HUES48 (cell line): ENCODE data around the gene ITGAE.

Experiments
- H3K27ac ChIP-seq: one replicate; pipeline ENCODE4 v1.7.0; 2013; ENCODE audit warnings: low read depth, low read length, inconsistent platforms
- H3K27me3 ChIP-seq: 2 replicates; pipeline ENCODE4 v1.6.1; 2013; ENCODE audit warnings: mild to moderate bottlenecking, low read length; ENCODE audit not compliant: control insufficient read depth, insufficient read depth
- H3K36me3 ChIP-seq: 2 replicates; pipeline ENCODE4 v1.6.1; 2013; ENCODE audit warnings: low read length; ENCODE audit not compliant: control insufficient read depth, insufficient read depth
- H3K4me1 ChIP-seq: 2 replicates; pipeline ENCODE4 v1.6.1; 2013; ENCODE audit warnings: mild to moderate bottlenecking, low read length; ENCODE audit not compliant: control insufficient read depth, insufficient read depth
- H3K4me3 ChIP-seq: 2 replicates; pipeline ENCODE4 v1.5.1; 2013; ENCODE audit warnings: mild to moderate bottlenecking, low read depth, low read length
- H3K9ac ChIP-seq: 2 replicates; pipeline ENCODE4 v1.6.1; 2013; ENCODE audit warnings: mild to moderate bottlenecking, low read depth, low read length, moderate library complexity
- H3K9me3 ChIP-seq: 2 replicates; pipeline ENCODE4 v1.6.1; 2013; ENCODE audit warnings: low read length; ENCODE audit not compliant: control insufficient read depth, insufficient read depth

Gene ITGAE

DNA sequence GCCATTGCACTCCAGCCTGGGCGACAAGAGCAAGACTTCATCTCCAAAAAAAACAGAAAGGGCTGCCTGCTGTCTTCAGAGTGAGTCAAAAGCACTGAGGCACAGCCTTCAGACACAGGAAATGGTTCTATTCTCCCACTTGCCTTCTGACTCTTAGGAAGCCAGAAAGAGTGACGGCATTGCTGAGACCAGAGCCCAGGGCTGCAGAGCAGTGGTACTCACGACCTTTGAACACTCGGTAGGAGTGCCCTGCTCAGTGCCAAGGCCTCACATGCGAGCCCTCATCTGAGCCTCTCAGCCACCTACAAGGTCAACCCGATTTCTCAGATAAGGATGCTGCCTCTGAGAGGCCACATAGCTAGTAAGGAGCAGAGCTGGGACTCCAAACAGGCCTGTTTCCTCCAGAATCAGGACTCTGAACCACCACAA, 3.5 kb upstream of the ITGAE start:
- no peak overlapping the region for H3K4me3 ChIP-seq
- no peaks in the 10 kb centered on the region for H3K27me3 ChIP-seq
- peaks cover 38% of the 10 kb centered on the region for H3K36me3 ChIP-seq
- no peak overlapping the region for H3K9ac ChIP-seq
- no peak overlapping the region for H3K27ac ChIP-seq
- H3K9me3 ChIP-seq = no peaks in the 10 kb centered on the region
- no peaks in the 10 kb centered on the region for H3K4me1 ChIP-seq

DNA sequence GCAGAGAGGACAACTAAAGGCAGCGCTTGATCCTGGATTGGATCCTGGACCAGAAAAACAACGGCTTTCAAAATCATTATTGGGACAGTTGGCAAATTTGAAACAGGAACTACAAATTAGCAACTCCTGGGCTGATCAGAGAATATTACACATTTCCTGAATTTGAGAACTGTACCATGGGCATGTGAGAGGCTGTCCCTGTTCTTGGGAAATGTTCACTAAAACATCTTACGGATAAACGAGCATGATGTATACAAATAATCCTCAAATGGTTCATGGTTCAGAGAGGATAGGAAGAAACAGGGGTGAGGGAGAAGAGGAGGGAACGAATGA, 2.3 kb upstream of the ITGAE start:
- H3K36me3 ChIP-seq = peaks cover 28% of the 10 kb centered on the region
- H3K4me3 ChIP-seq = no peak overlapping the region
- H3K9me3 ChIP-seq = no peaks in the 10 kb centered on the region
- no peaks in the 10 kb centered on the region for H3K27me3 ChIP-seq
- no peak overlapping the region for H3K9ac ChIP-seq
- H3K4me1 ChIP-seq = no peaks in the 10 kb centered on the region
- no peak overlapping the region for H3K27ac ChIP-seq

DNA sequence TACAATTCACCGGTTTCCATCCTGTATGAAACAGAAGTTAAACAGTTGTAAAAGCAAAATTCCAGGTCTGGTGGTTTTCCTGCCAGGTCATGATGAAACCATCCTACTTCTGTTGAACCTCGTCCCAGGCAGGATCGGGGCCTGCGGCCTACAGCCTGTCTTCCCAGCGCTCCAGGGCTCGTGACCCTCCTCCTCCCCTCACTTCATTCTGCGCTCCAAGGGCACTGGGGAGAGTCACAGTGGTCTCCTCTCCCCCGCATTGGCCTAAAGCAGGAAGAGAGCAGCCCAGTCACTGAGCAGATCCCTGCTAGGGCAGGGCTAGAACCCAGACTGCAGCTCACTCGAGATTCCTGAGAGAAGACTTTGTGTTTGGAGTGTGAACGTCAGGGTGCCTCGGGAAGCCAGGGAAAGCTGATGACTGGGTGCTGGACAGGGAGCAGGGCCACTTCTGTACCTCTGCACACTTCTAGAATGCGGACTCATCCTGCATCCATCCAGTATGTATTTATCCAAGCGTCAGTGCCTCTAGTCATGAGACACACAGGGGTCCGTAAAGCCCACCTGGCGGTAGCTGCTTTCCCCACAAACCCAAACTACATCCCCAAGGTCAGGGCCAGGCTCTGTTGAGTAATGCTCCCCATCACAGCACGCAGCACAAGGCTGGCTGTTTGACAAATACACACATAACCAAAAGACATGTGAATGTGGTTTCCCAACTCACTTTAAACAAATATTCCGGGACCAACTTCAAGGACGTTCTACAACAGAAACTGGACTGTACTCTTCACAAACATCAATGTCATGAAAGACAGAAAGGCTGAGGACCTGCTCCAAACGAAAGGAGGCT, 1.7 kb upstream of the ITGAE start:
- H3K27me3 ChIP-seq = no peaks in the 10 kb centered on the region
- no peak overlapping the region for H3K4me3 ChIP-seq
- no peaks in the 10 kb centered on the region for H3K9me3 ChIP-seq
- H3K4me1 ChIP-seq = no peaks in the 10 kb centered on the region
- H3K27ac ChIP-seq = no peak overlapping the region
- H3K36me3 ChIP-seq = peaks cover 22% of the 10 kb centered on the region
- H3K9ac ChIP-seq = no peak overlapping the region

DNA sequence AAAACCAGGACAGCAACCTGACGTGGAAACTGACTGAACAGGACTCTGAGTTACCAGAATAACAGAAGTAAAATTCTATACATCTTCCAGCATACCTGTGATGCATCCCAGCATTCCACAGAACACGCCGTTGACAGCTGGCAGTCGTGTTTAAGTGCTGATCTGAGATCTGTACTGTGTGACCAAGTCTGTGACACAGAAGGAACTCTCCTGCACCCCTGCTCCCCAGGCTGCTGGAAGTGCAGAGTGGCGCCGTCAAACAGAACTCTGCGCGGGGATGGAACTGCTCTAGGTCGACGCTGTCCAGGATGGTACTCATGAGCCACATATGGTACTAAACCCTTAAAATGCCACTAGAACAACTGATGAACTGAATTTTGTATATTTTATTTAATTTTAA, 804 bp upstream of the ITGAE start:
- Histone ChIP-seq H3K27me3 (no peaks in the 10 kb centered on the region), H3K4me3 (no peak overlapping the region), H3K4me1 (no peaks in the 10 kb centered on the region), H3K9me3 (no peaks in the 10 kb centered on the region), H3K27ac (no peak overlapping the region), H3K36me3 (peaks cover 13% of the 10 kb centered on the region), H3K9ac (no peak overlapping the region)

DNA sequence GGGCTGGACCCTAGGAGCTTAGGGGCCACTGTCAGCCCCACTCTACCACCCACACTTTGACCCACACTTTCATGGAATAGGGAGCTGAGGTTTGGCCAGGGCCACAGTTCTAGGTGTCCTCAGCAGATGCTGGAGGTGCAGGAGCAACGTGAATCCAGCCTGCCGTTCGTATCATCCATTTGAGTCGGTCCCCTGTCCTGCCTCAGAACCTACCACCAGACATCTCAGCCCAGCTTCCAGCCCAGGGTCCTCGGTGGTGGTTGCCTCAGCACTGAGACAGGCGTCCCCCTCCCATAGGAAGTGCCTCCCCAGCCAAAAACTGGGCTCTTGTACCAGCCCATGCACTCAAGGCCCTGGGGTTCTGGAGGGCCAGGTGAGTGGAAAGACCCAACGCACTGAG, 359 bp upstream of the ITGAE start:
- Histone ChIP-seq H3K9me3 (no peaks in the 10 kb centered on the region), H3K36me3 (peaks cover 9% of the 10 kb centered on the region; the same call in 1 of the 2 replicates), H3K9ac (no peak overlapping the region), H3K27me3 (no peaks in the 10 kb centered on the region), H3K4me1 (no peaks in the 10 kb centered on the region), H3K27ac (no peak overlapping the region), H3K4me3 (no peak overlapping the region)

DNA sequence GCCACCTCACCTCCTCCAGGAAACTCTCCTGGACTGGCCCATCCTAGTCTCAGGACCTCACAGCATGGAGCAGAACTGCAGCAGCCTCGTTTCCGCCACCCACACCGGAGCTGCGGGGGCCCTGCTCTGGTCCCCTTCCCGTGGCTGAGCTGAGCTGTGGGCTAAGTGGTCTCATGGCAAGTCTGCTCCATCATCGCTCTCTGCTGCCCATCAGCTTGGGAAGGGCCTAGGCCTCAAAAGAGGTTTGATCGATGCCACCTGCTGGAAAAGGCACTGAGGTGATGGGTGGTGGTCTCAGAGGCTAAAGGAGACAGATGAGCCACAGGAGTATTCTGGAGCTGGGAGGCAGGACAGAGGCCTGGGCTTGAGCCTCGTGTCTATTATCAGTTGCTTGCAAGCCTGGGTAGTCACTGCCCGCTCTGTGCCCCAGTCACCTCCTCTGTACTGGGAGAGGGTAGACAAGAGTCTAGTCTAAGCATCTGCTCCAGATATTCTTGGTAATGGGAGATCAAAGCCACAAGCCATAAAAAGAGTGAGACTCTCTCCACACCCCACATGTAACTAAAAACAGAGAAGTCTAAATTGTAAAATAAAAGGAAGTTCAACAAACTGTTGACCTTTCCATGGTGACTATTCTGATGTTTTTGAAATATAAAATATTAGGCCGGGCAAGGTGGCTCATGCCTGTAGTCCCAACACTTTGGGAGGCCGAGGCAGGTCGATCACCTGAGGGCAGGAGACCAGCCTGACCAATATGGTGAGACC, 1.6 kb downstream of the ITGAE start:
- Histone ChIP-seq H3K36me3 (peaks cover 7% of the 10 kb centered on the region; the same call in 1 of the 2 replicates), H3K4me1 (no peaks in the 10 kb centered on the region), H3K27ac (no peak overlapping the region), H3K9me3 (no peaks in the 10 kb centered on the region), H3K27me3 (no peaks in the 10 kb centered on the region), H3K4me3 (no peak overlapping the region), H3K9ac (no peak overlapping the region)

DNA sequence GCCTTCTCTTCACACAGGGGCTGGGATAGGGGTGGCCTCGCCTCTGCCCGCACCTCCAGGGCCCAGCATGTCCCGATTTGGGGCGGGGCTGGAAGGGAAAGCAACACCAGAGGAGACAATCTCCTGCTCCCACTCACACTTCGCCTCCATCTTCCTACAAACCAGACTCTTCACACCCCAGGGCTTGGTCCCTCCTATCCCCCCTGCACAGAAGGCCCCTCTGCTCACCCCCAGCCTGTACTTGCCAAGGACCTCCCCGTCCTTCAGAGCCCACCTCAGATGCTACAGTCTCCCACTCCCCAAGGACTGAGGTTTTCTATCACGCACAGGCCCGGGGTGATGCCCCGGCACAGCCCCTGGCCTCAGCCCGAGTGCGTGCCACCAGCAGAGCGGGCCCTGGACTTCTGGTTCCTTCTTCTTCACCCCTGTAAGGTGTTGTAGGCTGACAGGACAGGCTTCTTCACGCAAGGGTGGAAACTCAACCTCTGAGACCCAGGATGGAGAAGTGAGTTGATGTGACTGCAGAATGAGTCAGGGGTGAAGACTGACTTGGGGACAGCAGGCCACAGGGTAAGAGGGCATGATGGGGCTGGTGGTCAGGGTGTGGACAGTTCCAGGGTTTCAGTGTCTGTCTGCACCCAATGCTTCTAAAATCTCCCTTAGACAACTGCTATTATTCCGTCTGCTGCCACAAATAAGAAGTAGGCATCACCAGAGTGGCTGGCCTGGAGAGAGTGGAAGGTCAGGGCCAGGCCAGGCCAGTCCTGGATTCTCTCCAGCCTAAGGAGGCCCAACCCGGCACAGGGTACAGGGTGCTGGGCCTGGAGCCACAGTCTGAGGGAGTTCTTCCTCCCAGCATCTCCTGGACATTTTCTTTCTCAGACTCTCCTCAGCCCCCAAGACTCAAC, 2.5 kb downstream of the ITGAE start:
- Histone ChIP-seq H3K36me3 (peaks cover 7% of the 10 kb centered on the region; the same call in 1 of the 2 replicates), H3K4me1 (no peaks in the 10 kb centered on the region), H3K27me3 (no peaks in the 10 kb centered on the region), H3K9ac (no peak overlapping the region), H3K27ac (no peak overlapping the region), H3K4me3 (no peak overlapping the region), H3K9me3 (no peaks in the 10 kb centered on the region)

DNA sequence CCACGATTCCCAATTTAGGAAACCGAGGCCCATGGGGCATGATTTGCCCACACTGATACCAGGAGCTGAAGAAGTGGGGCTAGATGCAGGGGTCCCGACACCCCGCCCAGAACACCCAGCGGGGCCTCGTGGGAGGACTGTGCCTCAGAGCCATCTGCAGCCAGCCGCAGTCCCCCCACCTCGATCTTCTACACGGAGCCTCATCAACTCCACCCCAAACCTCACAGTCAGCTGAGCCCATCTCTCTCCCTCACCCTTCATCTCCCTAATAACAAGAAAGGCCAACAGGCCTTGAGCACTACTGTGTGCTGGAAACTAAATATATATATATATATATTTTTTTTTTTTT, 4.2 kb downstream of the ITGAE start:
- Histone ChIP-seq H3K4me1 (no peaks in the 10 kb centered on the region), H3K36me3 (peaks cover 2% of the 10 kb centered on the region; the same call in 1 of the 2 replicates), H3K9me3 (no peaks in the 10 kb centered on the region), H3K9ac (no peak overlapping the region), H3K27ac (no peak overlapping the region), H3K4me3 (no peak overlapping the region), H3K27me3 (no peaks in the 10 kb centered on the region)

DNA sequence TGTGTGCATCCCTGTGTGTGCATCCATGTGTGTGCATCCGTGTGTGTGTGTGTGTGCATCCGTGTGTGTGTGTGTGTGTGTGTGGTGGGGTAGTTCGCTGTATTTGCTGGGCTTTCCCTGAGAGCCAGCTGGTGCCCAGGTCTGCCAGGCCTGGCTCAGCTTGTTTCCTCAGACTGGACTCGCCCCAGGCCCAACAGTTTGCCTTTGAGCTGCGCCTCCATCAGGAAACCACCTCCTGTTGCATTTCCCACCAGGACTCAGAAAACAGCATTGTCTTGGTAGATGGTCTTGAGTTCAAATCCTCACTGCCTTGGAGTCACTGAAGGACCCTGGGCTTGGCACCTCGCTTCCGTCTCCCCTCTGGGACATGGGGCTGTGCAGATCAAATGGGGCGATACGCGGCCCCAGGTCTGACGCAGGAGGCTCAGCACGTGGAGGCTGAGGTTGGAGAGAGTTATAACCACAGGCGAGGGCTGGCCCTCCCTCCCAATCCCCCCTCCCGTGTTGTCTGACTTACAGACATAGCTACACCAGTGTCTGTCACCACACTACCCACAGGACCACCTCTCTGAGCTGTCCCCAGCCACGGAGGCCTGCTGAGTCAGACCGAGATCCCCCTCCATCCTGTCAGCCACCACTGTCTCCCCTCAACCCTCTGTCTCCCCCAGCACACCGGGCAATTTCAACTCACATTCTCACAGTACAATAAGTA, 4.7 kb downstream of the ITGAE start:
- Histone ChIP-seq H3K27me3 (no peaks in the 10 kb centered on the region), H3K36me3 (no peaks in the 10 kb centered on the region), H3K4me1 (0 out of 2 replicates have a peak, but pooled peaks cover 3% of the 10 kb centered on the region), H3K4me3 (no peak overlapping the region), H3K9me3 (no peaks in the 10 kb centered on the region), H3K9ac (no peak overlapping the region), H3K27ac (no peak overlapping the region)

DNA sequence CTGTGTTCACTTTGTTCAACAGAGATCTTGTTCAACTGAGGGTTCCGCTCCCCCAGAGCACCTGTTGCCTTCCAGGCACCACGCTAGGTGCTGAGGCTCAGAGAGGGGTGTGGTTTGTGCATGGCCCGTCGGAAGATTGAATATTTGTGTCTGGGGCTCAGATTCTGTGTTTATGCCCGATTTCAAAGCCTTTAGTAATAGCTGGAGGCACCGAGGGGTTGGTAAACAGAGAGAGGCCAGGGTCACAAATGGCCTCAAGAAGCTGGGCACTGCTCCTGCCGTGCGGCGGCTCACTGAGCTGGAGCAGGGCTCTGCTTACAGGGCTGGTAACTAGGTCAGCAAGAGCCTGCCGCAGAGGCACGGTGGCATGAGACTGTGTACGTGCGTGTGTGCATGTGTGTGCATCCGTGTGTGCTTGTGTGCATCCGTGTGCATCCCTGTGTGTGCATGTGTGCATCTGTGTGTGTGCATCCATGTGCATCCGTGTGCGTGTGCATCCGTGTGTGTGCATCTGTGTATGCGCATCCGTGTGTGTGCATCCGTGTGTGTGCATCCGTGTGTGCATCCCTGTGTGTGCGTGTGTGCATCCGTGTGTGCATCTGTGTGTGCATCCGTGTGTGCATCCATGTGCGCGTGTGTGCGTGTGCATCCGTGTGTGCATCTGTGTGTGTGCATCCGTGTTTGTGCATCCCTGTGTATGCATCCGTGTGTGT, 5.4 kb downstream of the ITGAE start:
- Histone ChIP-seq H3K9ac (no peak overlapping the region), H3K4me3 (no peak overlapping the region), H3K27ac (no peak overlapping the region), H3K4me1 (0 out of 2 replicates have a peak, but pooled peaks cover 3% of the 10 kb centered on the region), H3K9me3 (no peaks in the 10 kb centered on the region), H3K36me3 (no peaks in the 10 kb centered on the region), H3K27me3 (no peaks in the 10 kb centered on the region)
